Esophagus muscularis mucosa (tissue), 2 donors: ENCODE measurements around the gene GNG7.

Source experiments
- EP300 ChIP-seq: sonication (generic); formaldehyde crosslinking; IDR thresholded peaks from one replicate; pipeline ENCODE4 v1.6.1; 2017; ENCODE audit warnings: antibody characterized with exemption
- POLR2A ChIP-seq: fragments of 450-650 bp; IDR thresholded peaks from one replicate; pipeline ENCODE4 v1.6.1; 2017; ENCODE audit warnings: antibody characterized with exemption, moderate library complexity, mild to moderate bottlenecking, low read depth

DNA sequence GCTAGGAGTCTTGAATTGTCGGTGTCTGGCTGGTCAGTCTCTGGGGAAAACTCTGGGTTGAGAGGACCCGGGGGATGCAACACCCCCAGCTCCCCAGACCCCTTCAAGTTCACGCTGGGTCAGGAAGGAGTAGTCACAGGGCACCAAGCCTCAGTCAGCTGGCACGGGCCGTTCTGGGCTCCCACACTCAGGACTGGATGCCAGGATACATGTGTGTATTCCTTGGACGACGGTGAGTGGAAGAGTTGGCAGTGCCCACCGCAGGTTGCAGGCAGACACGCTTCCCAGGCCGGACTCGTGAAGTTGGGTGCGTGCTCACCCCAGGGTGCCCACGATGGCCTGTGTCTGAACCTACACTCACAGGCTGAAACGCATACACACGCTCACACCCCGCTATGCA, 221.0 kb downstream of the GNG7 start:
- TF ChIP-seq POLR2A (no peak), EP300 (no peak)
